ENCODE measurements around the gene RAC2. TPM values are rescaled to one million over a fixed set of nuclear protein-coding genes. Genes with fewer than 3 reads are reported as not detected.

The RAC2 gene
- total RNA-seq, 1 experiment from 2014 or later, result 50.5 TPM

DNA sequence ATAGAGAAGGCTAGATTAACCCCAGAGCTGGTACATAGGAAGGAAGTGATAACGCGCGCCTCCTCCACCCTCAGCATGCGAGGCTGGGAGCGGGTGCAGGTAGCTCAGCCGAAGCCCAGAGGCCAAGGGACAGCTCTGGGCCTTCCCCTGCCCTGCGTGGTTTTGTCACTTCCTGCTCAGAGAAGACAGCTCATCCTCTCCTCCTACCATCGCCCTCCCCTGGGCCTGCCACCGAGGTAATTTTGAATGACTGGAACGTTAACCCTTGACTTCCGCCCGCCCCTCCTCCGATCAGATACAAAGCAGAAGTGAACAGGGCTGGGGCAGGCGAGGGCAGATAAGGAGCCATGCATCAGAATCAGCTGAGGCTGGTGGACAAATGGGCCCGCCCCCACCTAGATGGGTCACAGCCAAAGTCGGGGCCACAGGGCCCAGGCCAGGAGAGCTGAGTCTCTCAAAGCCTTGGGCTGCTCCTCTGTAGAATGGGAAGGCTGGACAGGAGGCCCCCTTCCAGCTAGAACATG lies 1.6 kb downstream of the RAC2 start:
- peak overlapping the region; percentile 50 for H3K27ac ChIP-seq (ENCODE audit: low read length)
- no peaks in the 10 kb centered on the region for H3K27me3 ChIP-seq (ENCODE audit: low read length)
- ChIA-PET CTCF (interaction anchor here (1.5 kb wide), 1 partner anchor 17 kb away, joined by 4 read pairs; no protein-coding TSS in a partner anchor), POLR2A (ENCODE audit: unreplicated experiment) (interaction anchor here (0.7 kb wide), 1 partner anchor 207 kb away, joined by 4 read pairs; no protein-coding TSS in a partner anchor)
- no peak overlapping the region for H2AFZ ChIP-seq (ENCODE audit: low read length)
- DNase-seq (peak; percentile 51), ATAC-seq (peak; percentile 75)
- no peaks in the 10 kb centered on the region for H3F3A ChIP-seq (ENCODE audit: low read length, unreplicated experiment)
- peaks cover 18% of the 10 kb centered on the region for H3K4me1 ChIP-seq (ENCODE audit: insufficient read depth, low read length)
- H4K20me1 ChIP-seq (ENCODE audit: low read length), result no peaks in the 10 kb centered on the region
- TF ChIP-seq, protein P1, sequence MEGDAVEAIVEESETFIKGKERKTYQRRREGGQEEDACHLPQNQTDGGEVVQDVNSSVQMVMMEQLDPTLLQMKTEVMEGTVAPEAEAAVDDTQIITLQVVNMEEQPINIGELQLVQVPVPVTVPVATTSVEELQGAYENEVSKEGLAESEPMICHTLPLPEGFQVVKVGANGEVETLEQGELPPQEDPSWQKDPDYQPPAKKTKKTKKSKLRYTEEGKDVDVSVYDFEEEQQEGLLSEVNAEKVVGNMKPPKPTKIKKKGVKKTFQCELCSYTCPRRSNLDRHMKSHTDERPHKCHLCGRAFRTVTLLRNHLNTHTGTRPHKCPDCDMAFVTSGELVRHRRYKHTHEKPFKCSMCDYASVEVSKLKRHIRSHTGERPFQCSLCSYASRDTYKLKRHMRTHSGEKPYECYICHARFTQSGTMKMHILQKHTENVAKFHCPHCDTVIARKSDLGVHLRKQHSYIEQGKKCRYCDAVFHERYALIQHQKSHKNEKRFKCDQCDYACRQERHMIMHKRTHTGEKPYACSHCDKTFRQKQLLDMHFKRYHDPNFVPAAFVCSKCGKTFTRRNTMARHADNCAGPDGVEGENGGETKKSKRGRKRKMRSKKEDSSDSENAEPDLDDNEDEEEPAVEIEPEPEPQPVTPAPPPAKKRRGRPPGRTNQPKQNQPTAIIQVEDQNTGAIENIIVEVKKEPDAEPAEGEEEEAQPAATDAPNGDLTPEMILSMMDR (conservative IDR thresholded peaks at IDR 0.05; ENCODE audit: low read depth, low read length), result no peak
- no peak for TF ChIP-seq EZH2phosphoT487 (IDR thresholded peaks at IDR 0.05; ENCODE audit: borderline replicate concordance, low read length)
- TF ChIP-seq EZH2 (IDR thresholded peaks at IDR 0.05; ENCODE audit: low read length, unreplicated experiment), result no peak
- no peak overlapping the region; the same call in 1 of the 2 replicates for H3K9ac ChIP-seq (ENCODE audit: low read length)
- peak overlapping the region; percentile 93; the same call in 1 of the 2 replicates for H3K4me3 ChIP-seq (ENCODE audit: low read length)
- peak overlapping the region; percentile 95 for H3K4me2 ChIP-seq (ENCODE audit: low read length)
- no peaks in the 10 kb centered on the region; the same call in 1 of the 2 replicates for H3K36me3 ChIP-seq (ENCODE audit: low read depth, low read length)
- no peaks in the 10 kb centered on the region for H3K9me3 ChIP-seq (ENCODE audit: low read length)
- BruUV-seq (replicated peaks), result no TSS peak
- H3K9me2 ChIP-seq (replicated peaks; ENCODE audit: low read length), result no peaks in the 10 kb centered on the region
- intact Hi-C loops (cut with micrococcal nuclease), result no loop called here
- peaks cover 24% of the 10 kb centered on the region for H3K79me2 ChIP-seq (ENCODE audit: low read length)

DNA sequence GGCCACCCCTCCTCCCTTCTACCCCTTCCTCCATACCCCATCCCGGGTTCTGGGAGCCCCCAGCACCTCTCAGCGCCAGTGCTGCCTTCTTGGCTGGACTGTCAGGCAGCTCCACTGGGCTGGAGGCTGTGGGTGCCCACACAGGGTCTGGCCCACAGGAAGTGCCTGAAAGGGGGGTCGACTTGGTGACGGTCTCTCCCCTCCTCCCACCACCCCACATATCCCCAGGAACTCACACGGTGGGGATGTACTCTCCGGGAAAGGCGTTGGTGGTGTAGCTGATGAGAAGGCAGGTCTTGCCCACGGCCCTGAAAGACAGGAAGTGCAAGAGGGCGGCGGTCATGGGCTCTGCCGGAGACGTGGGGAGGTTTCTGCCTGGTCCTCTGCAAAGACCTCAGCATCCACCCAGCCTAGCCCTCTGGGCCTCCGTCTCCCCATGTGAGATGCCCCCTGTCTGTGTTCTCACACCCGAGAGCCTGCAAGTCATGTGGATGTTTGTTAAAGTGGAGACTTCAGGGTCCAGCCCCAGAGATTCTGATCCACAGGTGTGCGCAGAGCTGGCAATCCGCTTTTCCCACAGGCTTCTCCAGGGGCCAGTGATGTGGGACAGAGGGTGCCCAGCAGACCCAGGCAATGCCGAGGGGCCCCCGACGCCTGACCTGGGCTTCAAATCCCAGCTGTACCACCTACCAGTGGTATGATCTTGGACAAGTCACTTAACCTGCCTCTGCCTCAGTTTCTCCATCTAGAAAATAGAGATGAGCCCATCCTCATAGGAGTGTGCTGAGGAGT lies 2.5 kb downstream of the RAC2 start:
- Histone ChIP-seq H3K9me2 (replicated peaks; ENCODE audit: low read length) (no peaks in the 10 kb centered on the region), H3K4me3 (ENCODE audit: low read length) (no peak overlapping the region), H2AFZ (ENCODE audit: low read length) (no peak overlapping the region), H3K79me2 (ENCODE audit: low read length) (peaks cover 24% of the 10 kb centered on the region), H4K20me1 (ENCODE audit: low read length) (no peaks in the 10 kb centered on the region), H3F3A (ENCODE audit: low read length, unreplicated experiment) (no peaks in the 10 kb centered on the region), H3K4me2 (ENCODE audit: low read length) (peak overlapping the region; percentile 95; the same call in 1 of the 2 replicates), H3K27me3 (ENCODE audit: low read length) (no peaks in the 10 kb centered on the region), H3K36me3 (ENCODE audit: low read depth, low read length) (peaks cover 1% of the 10 kb centered on the region; the same call in 1 of the 2 replicates), H3K4me1 (ENCODE audit: insufficient read depth, low read length) (peaks cover 18% of the 10 kb centered on the region), H3K9me3 (ENCODE audit: low read length) (no peaks in the 10 kb centered on the region), H3K27ac (ENCODE audit: low read length) (peak overlapping the region; percentile 33; the same call in 1 of the 2 replicates), H3K9ac (ENCODE audit: low read length) (no peak overlapping the region)
- CTCF ChIA-PET, result interaction anchor here (1.5 kb wide), 1 partner anchor 18 kb away, joined by 4 read pairs; no protein-coding TSS in a partner anchor
- intact Hi-C loops (cut with micrococcal nuclease), result no loop called here
- TF ChIP-seq, protein P1 (conservative IDR thresholded peaks at IDR 0.05; ENCODE audit: low read depth, low read length), result no peak
- TF ChIP-seq EZH2 (IDR thresholded peaks at IDR 0.05; ENCODE audit: low read length, unreplicated experiment) (no peak), EZH2phosphoT487 (IDR thresholded peaks at IDR 0.05; ENCODE audit: borderline replicate concordance, low read length) (no peak)
- ATAC-seq, result no peak
- DNase-seq, result no peak
- no TSS peak for BruUV-seq (replicated peaks)
- POLR2A ChIA-PET (ENCODE audit: unreplicated experiment), result no interaction called here
